ENCODE results near the gene CCBE1.

GRCh38 chr18:59517446-59518165 is 179.6 kb downstream of the CCBE1 start:
- TF ChIP-seq, protein P1, sequence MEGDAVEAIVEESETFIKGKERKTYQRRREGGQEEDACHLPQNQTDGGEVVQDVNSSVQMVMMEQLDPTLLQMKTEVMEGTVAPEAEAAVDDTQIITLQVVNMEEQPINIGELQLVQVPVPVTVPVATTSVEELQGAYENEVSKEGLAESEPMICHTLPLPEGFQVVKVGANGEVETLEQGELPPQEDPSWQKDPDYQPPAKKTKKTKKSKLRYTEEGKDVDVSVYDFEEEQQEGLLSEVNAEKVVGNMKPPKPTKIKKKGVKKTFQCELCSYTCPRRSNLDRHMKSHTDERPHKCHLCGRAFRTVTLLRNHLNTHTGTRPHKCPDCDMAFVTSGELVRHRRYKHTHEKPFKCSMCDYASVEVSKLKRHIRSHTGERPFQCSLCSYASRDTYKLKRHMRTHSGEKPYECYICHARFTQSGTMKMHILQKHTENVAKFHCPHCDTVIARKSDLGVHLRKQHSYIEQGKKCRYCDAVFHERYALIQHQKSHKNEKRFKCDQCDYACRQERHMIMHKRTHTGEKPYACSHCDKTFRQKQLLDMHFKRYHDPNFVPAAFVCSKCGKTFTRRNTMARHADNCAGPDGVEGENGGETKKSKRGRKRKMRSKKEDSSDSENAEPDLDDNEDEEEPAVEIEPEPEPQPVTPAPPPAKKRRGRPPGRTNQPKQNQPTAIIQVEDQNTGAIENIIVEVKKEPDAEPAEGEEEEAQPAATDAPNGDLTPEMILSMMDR (IDR thresholded peaks at IDR 0.05): no peak
- no peak for TF ChIP-seq POLR2AphosphoS5 (IDR thresholded peaks at IDR 0.05)
